Neuronal stem cell (in vitro differentiated cells): Measurements from ENCODE around the gene PRDX6.

Source experiments
- DNase-seq: peaks from one replicate; pipeline ENCODE4 v3.0.0-alpha.2; 2013; ENCODE audit warnings: low spot score
- H2AFZ ChIP-seq: one replicate; pipeline ENCODE4 v1.6.1; 2013; ENCODE audit warnings: mild to moderate bottlenecking, low read length, inconsistent platforms
- H2AK5ac ChIP-seq: 2 replicates; pipeline ENCODE4 v1.6.1; 2013; ENCODE audit warnings: low read depth, mild to moderate bottlenecking, inconsistent platforms, low read length, moderate library complexity, mixed read lengths
- H2BK120ac ChIP-seq: 2 replicates; pipeline ENCODE4 v1.6.1; 2013; ENCODE audit warnings: low read depth, mild to moderate bottlenecking, inconsistent platforms, low read length, moderate library complexity, mixed read lengths
- H2BK12ac ChIP-seq: one replicate; pipeline ENCODE4 v1.6.1; 2013; ENCODE audit warnings: low read length, inconsistent platforms
- H2BK15ac ChIP-seq: 2 replicates; pipeline ENCODE4 v1.6.1; 2013; ENCODE audit warnings: mild to moderate bottlenecking, low read length, inconsistent platforms, mixed read lengths
- H2BK5ac ChIP-seq: one replicate; pipeline ENCODE4 v1.6.1; 2013; ENCODE audit warnings: inconsistent platforms, mild to moderate bottlenecking, low read length, moderate library complexity
- H3K14ac ChIP-seq: one replicate; pipeline ENCODE4 v1.6.1; 2013; ENCODE audit warnings: low read length, inconsistent platforms
- H3K18ac ChIP-seq: 2 replicates; pipeline ENCODE4 v1.6.1; 2013; ENCODE audit warnings: low read length, inconsistent platforms
- H3K23ac ChIP-seq: 2 replicates; pipeline ENCODE4 v1.6.1; 2013; ENCODE audit warnings: low read depth, mild to moderate bottlenecking, mixed read lengths, low read length, inconsistent platforms; ENCODE audit not compliant: poor library complexity
- H3K27ac ChIP-seq: replicated peaks from 3 replicates; pipeline ENCODE4 v1.5.1; 2013; ENCODE audit warnings: low read length, inconsistent platforms
- H3K27me3 ChIP-seq, 3 experiments: 2 replicates each; pipeline ENCODE4 v1.6.1; 2013; ENCODE audit warnings: low read length in 3 of 3, mild to moderate bottlenecking in 2 of 3, inconsistent platforms in 1 of 3, low read depth in 1 of 3, mixed read lengths in 1 of 3, moderate library complexity in 1 of 3; ENCODE audit not compliant: control insufficient read depth in 3 of 3, insufficient read depth in 3 of 3
- H3K36me3 ChIP-seq, 2 donors: replicated peaks in 1 of 2; 2 replicates each; pipeline ENCODE4 v1.6.1; 2013; ENCODE audit warnings: low read length in 2 of 2; ENCODE audit not compliant: control insufficient read depth in 2 of 2, insufficient read depth in 2 of 2
- H3K4ac ChIP-seq: 2 replicates; pipeline ENCODE4 v1.6.1; 2013; ENCODE audit warnings: inconsistent platforms, mild to moderate bottlenecking, low read length, moderate library complexity
- H3K4me1 ChIP-seq, 2 donors: 1 replicate in 1 of 2; 2 replicates in 1 of 2; pipeline ENCODE4 v1.6.1; 2013; ENCODE audit warnings: low read length in 2 of 2, low read depth in 1 of 2; ENCODE audit not compliant: control insufficient read depth in 2 of 2, insufficient read depth in 1 of 2
- H3K4me2 ChIP-seq: one replicate; pipeline ENCODE4 v1.6.1; 2013; ENCODE audit warnings: mild to moderate bottlenecking, low read length, inconsistent platforms; ENCODE audit not compliant: insufficient read depth, poor library complexity, severe bottlenecking
- H3K4me3 ChIP-seq, 2 donors: 2 replicates each; pipeline ENCODE4 v1.5.1; 2013; ENCODE audit warnings: low read length in 2 of 2, mild to moderate bottlenecking in 2 of 2, inconsistent platforms in 1 of 2, moderate library complexity in 1 of 2
- H3K79me1 ChIP-seq: one replicate; pipeline ENCODE4 v1.6.1; 2013; ENCODE audit warnings: low read depth, mild to moderate bottlenecking, inconsistent platforms, low read length, moderate library complexity
- H3K9ac ChIP-seq: one replicate; pipeline ENCODE4 v1.6.1; 2013; ENCODE audit warnings: mild to moderate bottlenecking, low read depth, low read length, inconsistent platforms; ENCODE audit not compliant: poor library complexity
- H3K9me3 ChIP-seq, 2 donors: replicated peaks in 1 of 2; 2 replicates each; pipeline versions ENCODE3 to v1.6.1; 2013; ENCODE audit warnings: low read length in 2 of 2, mild to moderate bottlenecking in 2 of 2, inconsistent platforms in 1 of 2, low read depth in 1 of 2, mixed read lengths in 1 of 2, moderate library complexity in 1 of 2; ENCODE audit not compliant: control insufficient read depth in 2 of 2, insufficient read depth in 1 of 2
- H4K8ac ChIP-seq: one replicate; pipeline ENCODE4 v1.6.1; 2013; ENCODE audit warnings: low read depth, mild to moderate bottlenecking, inconsistent platforms, low read length, moderate library complexity
- H4K91ac ChIP-seq: one replicate; pipeline ENCODE4 v1.6.1; 2013; ENCODE audit warnings: low read length, low read depth, mild to moderate bottlenecking, inconsistent platforms; ENCODE audit not compliant: poor library complexity
- WGBS, 2 donors: extraction: QIAGEN DNeasy Blood & Tissue Kit; methylation state at CpG; one replicate each; pipeline ENCODE4 v1.1.7; 2013; ENCODE audit warnings: missing lambda C conversion rate in 2 of 2, mixed read lengths in 1 of 2; ENCODE audit not compliant: insufficient read length in 2 of 2, insufficient replicate concordance in 1 of 2; ENCODE audit errors: extremely low coverage in 2 of 2; 5-methylcytosine and 5-hydroxymethylcytosine counted together

The PRDX6 gene

DNA sequence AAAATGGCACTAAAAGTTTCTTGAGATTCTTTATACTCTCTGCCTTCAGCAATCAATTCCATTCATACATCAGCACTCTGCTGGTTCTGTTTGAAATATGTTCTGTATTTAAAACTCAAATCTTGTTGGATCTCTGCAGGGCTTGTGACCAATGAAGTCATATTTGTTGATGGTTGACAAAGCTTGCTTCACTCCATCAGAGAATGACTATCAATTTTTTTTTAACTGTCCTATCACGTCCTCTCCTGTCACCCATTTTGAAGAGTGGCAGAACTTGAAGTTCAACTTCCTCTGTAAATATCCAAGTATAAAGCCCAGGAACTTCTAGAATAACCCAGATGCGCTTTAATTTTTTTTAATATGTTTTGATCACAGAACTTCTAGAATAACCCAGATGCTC is 10.9 kb downstream of the PRDX6 start:
- H3K18ac ChIP-seq, result no peak overlapping the region
- H2AFZ ChIP-seq, result no peak overlapping the region
- no peak overlapping the region for H3K4me3 ChIP-seq
- no peak overlapping the region for H2BK12ac ChIP-seq
- peaks cover 0 to 2% (median 0%) of the 10 kb centered on the region in 3 experiments for H3K27me3 ChIP-seq
- no peak overlapping the region for H2BK15ac ChIP-seq
- no peak for DNase-seq
- H3K4me1 ChIP-seq, result no peaks in the 10 kb centered on the region
- no peak overlapping the region for H2AK5ac ChIP-seq
- H3K9me3 ChIP-seq, result peaks cover 4 to 6% of the 10 kb centered on the region in 2 donors
- no peak overlapping the region for H4K91ac ChIP-seq
- no peak overlapping the region for H4K8ac ChIP-seq
- H3K4me2 ChIP-seq, result no peak overlapping the region
- H2BK5ac ChIP-seq, result no peak overlapping the region
- H3K36me3 ChIP-seq, result peaks cover 27 to 68% of the 10 kb centered on the region in 2 donors
- WGBS, 2 donors, result no CpG with 5 or more reads among the region's 2 CpGs
- H3K9ac ChIP-seq, result no peak overlapping the region
- H3K23ac ChIP-seq, result no peak overlapping the region
- H3K27ac ChIP-seq, result no peak overlapping the region
- H2BK120ac ChIP-seq, result no peak overlapping the region
- H3K79me1 ChIP-seq, result no peaks in the 10 kb centered on the region
- H3K14ac ChIP-seq, result no peak overlapping the region
- no peak overlapping the region for H3K4ac ChIP-seq

DNA sequence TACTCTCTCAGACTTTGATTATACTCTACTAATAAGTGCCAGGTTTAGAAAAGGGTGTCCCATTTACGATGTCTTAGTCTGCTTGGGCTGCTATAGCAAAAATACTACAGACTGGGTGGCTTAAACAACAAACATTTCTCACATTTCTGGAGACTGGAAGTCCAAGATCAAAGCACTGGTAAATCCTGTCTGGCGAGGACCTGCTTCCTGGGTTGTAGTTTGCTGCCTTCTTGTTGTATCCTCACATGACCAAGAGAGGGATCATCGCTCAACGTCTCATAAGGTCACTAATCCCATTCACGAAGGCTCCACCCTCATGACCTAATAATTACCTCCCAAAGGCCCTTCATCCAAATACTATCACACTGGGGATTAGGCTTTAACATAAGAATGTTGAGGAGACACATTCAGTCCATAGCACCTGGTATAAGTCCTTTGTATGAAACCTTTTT is 12.0 kb downstream of the PRDX6 start:
- no peak overlapping the region for H2AFZ ChIP-seq
- no peak overlapping the region for H4K8ac ChIP-seq
- H3K9ac ChIP-seq, result no peak overlapping the region
- no peaks in the 10 kb centered on the region for H3K79me1 ChIP-seq
- no CpG with 5 or more reads among the region's 5 CpGs for WGBS, 2 donors
- peaks cover 4 to 6% of the 10 kb centered on the region in 2 donors for H3K9me3 ChIP-seq
- H2BK12ac ChIP-seq, result no peak overlapping the region
- H2BK15ac ChIP-seq, result no peak overlapping the region
- no peak overlapping the region for H2AK5ac ChIP-seq
- peaks cover 0 to 2% (median 0%) of the 10 kb centered on the region in 3 experiments for H3K27me3 ChIP-seq
- no peak overlapping the region for H3K4ac ChIP-seq
- peaks cover 23 to 58% of the 10 kb centered on the region in 2 donors for H3K36me3 ChIP-seq
- H3K4me2 ChIP-seq, result no peak overlapping the region
- DNase-seq, result no peak
- H2BK5ac ChIP-seq, result no peak overlapping the region
- H3K27ac ChIP-seq, result no peak overlapping the region
- H2BK120ac ChIP-seq, result no peak overlapping the region
- H3K23ac ChIP-seq, result no peak overlapping the region
- no peaks in the 10 kb centered on the region for H3K4me1 ChIP-seq
- no peak overlapping the region for H3K14ac ChIP-seq
- H4K91ac ChIP-seq, result no peak overlapping the region
- no peak overlapping the region for H3K4me3 ChIP-seq
- no peak overlapping the region for H3K18ac ChIP-seq

DNA sequence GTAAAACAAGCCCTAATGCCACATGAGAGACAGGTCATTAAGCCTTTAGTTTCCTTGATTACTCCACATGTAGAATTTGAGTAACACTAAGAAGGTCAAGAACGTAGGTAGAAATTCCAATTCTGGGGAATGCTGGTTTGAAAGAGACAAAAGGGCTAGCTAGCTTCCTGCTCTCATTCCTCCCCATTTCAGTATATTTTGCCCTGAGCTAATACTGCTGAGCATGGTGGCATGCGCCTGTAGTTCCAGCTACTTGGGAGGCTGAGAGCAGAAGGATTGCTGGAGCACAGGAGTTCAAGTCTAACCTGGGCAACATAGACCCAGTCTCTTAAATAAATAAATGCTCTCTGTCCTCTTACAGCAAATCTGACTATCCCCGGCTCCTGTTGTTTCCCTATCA is 12.8 kb downstream of the PRDX6 start:
- no peak for DNase-seq
- no peak overlapping the region for H2BK15ac ChIP-seq
- H3K4ac ChIP-seq, result no peak overlapping the region
- WGBS, 2 donors, result no CpG with 5 or more reads among the region's 3 CpGs
- no peak overlapping the region for H2BK12ac ChIP-seq
- H3K23ac ChIP-seq, result no peak overlapping the region
- peaks cover 4 to 6% of the 10 kb centered on the region in 2 donors for H3K9me3 ChIP-seq
- H3K4me1 ChIP-seq, result no peaks in the 10 kb centered on the region
- H2BK5ac ChIP-seq, result no peak overlapping the region
- no peak overlapping the region for H3K4me2 ChIP-seq
- H3K27me3 ChIP-seq, result peaks cover 0 to 2% (median 0%) of the 10 kb centered on the region in 3 experiments
- H4K91ac ChIP-seq, result no peak overlapping the region
- no peak overlapping the region for H2AFZ ChIP-seq
- no peaks in the 10 kb centered on the region for H3K79me1 ChIP-seq
- H3K18ac ChIP-seq, result no peak overlapping the region
- H2BK120ac ChIP-seq, result no peak overlapping the region
- H4K8ac ChIP-seq, result no peak overlapping the region
- no peak overlapping the region for H3K4me3 ChIP-seq
- no peak overlapping the region for H2AK5ac ChIP-seq
- no peak overlapping the region for H3K27ac ChIP-seq
- H3K36me3 ChIP-seq, result peaks cover 23 to 50% of the 10 kb centered on the region in 2 donors
- no peak overlapping the region for H3K14ac ChIP-seq
- no peak overlapping the region for H3K9ac ChIP-seq

DNA sequence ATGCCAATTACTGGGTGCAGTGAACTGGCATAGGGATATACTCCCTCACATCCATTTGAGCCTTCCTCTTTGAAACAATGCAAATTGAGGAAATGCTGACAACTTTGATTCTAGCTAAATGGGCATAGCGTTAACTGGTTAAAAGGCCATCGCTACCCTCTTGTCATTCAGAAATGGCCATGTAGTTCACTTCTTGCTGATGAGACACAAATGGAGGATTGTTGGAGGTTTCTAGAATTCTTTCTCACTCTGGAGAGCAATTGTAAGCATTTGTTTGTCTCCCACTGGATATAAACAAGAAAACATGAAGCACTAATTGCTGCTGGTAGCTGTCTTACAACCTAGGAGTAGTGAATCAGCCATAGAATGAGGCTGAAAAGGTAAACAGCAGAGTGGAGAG is 14.4 kb downstream of the PRDX6 start:
- Histone ChIP-seq H3K4ac (no peak overlapping the region), H3K4me2 (no peak overlapping the region), H3K36me3 (peaks cover 15 to 34% of the 10 kb centered on the region in 2 donors), H3K14ac (no peak overlapping the region), H2BK5ac (no peak overlapping the region), H3K9me3 (peaks cover 4 to 6% of the 10 kb centered on the region in 2 donors), H4K91ac (no peak overlapping the region), H3K79me1 (no peaks in the 10 kb centered on the region), H3K18ac (no peak overlapping the region), H2BK12ac (no peak overlapping the region), H2AFZ (no peak overlapping the region), H3K4me3 (no peak overlapping the region), H2BK15ac (no peak overlapping the region), H3K4me1 (no peaks in the 10 kb centered on the region), H3K27ac (no peak overlapping the region), H3K9ac (no peak overlapping the region), H3K27me3 (peaks cover 0 to 2% (median 0%) of the 10 kb centered on the region in 3 experiments), H2BK120ac (no peak overlapping the region), H4K8ac (no peak overlapping the region), H3K23ac (no peak overlapping the region), H2AK5ac (no peak overlapping the region)
- DNase-seq, result no peak
- WGBS, 2 donors, result no CpG with 5 or more reads among the region's 2 CpGs
